GM19193 (cell line): ENCODE measurements around the gene CBLN2.

Experiments used
- POLR2A ChIP-seq: IDR thresholded peaks from 4 replicates; pipeline ENCODE4 v1.6.1; 2011; ENCODE audit not compliant: insufficient read depth, insufficient read length; ENCODE audit errors: extremely low read depth

The CBLN2 gene

GRCh38 chr18:72502671-72503431, 41.3 kb downstream of the CBLN2 start:
- TF ChIP-seq POLR2A, result no peak

DNA sequence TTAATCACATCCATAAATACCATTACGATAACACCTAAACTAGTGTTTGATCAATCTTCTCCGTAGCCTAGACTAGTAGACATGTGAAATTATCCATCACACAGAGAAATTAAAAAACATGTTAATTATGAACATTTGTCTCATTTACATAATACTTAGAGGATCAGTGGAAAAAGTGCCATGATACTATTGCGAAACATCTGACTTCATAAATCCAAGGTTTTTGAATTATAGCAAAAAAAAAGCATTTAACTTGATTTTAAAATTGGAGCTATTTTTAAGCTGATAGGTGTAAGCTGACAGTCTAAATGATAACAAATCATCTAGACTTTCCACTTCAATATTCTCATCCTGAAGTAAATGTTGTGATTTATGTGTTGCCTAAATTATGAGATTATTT, 51.6 kb downstream of the CBLN2 start:
- no peak for TF ChIP-seq POLR2A
